OCI-LY3 (cell line): Measurements from ENCODE around the gene CAMK2B.

ENCODE experiments used
- H2AFZ ChIP-seq: fragments of 200-600, 300-600 bp; shearing (Covaris generic); 2 replicates; pipeline ENCODE4 v1.6.0; 2014; ENCODE audit warnings: antibody characterized with exemption, low read depth, low read length
- H3K27ac ChIP-seq: fragments of 200-600, 300-600 bp; sonication (generic); 2 replicates; pipeline ENCODE4 v1.5.1; 2014; ENCODE audit warnings: mild to moderate bottlenecking, low read length, moderate library complexity, mixed read lengths
- H3K27me3 ChIP-seq: fragments of 200-600, 300-600 bp; sonication (generic); 2 replicates; pipeline ENCODE4 v1.6.1; 2014; ENCODE audit warnings: low read depth, low read length, mixed read lengths
- H3K36me3 ChIP-seq: fragments of 200-600, 300-600 bp; sonication (generic); replicated peaks from 2 replicates; pipeline ENCODE3; 2014; ENCODE audit warnings: low read depth, low read length, mixed read lengths
- H3K4me1 ChIP-seq: fragments of 300-600, 200-600 bp; sonication (generic); 2 replicates; pipeline ENCODE4 v1.6.1; 2014; ENCODE audit warnings: low read length, mixed read lengths
- H3K4me2 ChIP-seq: fragments of 200-600, 300-600 bp; sonication (generic); 2 replicates; pipeline ENCODE4 v1.6.1; 2014; ENCODE audit warnings: low read length, mixed read lengths
- H3K4me3 ChIP-seq: fragments of 300-600, 200-600 bp; sonication (generic); 2 replicates; pipeline ENCODE4 v1.5.1; 2014; ENCODE audit warnings: antibody characterized with exemption, mild to moderate bottlenecking, low read length, moderate library complexity
- H3K79me2 ChIP-seq: fragments of 300-600, 200-600 bp; shearing (Covaris generic); 2 replicates; pipeline ENCODE4 v1.6.1; 2014; ENCODE audit warnings: mild to moderate bottlenecking, low read length, mixed read lengths
- H3K9ac ChIP-seq: fragments of 300-600, 200-600 bp; shearing (Covaris generic); 2 replicates; pipeline ENCODE4 v1.6.0; 2014; ENCODE audit warnings: mild to moderate bottlenecking, low read length, moderate library complexity
- H3K9me3 ChIP-seq: fragments of 200-600, 300-600 bp; shearing (Covaris generic); 2 replicates; pipeline ENCODE4 v1.6.1; 2014; ENCODE audit warnings: low read length, mixed read lengths; ENCODE audit not compliant: insufficient read depth
- H4K20me1 ChIP-seq: fragments of 200-600, 300-600 bp; sonication (generic); 2 replicates; pipeline ENCODE4 v1.6.1; 2016; ENCODE audit warnings: low read length, mixed read lengths; ENCODE audit not compliant: insufficient read depth
- CTCF ChIP-seq: fragments of 200-600, 300-600 bp; sonication (generic); IDR thresholded peaks from 2 replicates; pipeline ENCODE4 v1.5.1; 2014; ENCODE audit warnings: antibody characterized with exemption, low read length, low read depth
- EZH2phosphoT487 ChIP-seq: fragments of 200-600 bp; shearing (Covaris generic); IDR thresholded peaks from 2 replicates; pipeline ENCODE4 v1.6.1; 2018; ENCODE audit warnings: antibody characterized with exemption, mixed run types, low read depth

Gene CAMK2B

GRCh38 chr7:44335184-44335583 lies 9.8 kb upstream of the CAMK2B start:
- Histone ChIP-seq H3K4me2 (no peak overlapping the region), H3K9ac (no peak overlapping the region), H3K27ac (no peak overlapping the region), H3K4me1 (peaks cover 8% of the 10 kb centered on the region), H3K36me3 (peaks cover 3% of the 10 kb centered on the region), H2AFZ (no peak overlapping the region), H3K4me3 (no peak overlapping the region), H3K79me2 (no peaks in the 10 kb centered on the region), H3K27me3 (no peaks in the 10 kb centered on the region), H4K20me1 (no peaks in the 10 kb centered on the region), H3K9me3 (peaks cover 12% of the 10 kb centered on the region; the same call in 1 of the 2 replicates)
- TF ChIP-seq EZH2phosphoT487: no peak
- no peak for TF ChIP-seq CTCF

- no peak overlapping the region for H2AFZ ChIP-seq
- H3K9ac ChIP-seq: no peak overlapping the region
- H3K27ac ChIP-seq: no peak overlapping the region
- H3K79me2 ChIP-seq: no peaks in the 10 kb centered on the region
- peaks cover 12% of the 10 kb centered on the region; the same call in 1 of the 2 replicates for H3K9me3 ChIP-seq
- H3K27me3 ChIP-seq: no peaks in the 10 kb centered on the region
- no peaks in the 10 kb centered on the region for H4K20me1 ChIP-seq
- peaks cover 8% of the 10 kb centered on the region for H3K4me1 ChIP-seq
- peaks cover 3% of the 10 kb centered on the region for H3K36me3 ChIP-seq
- TF ChIP-seq EZH2phosphoT487: no peak
- no peak for TF ChIP-seq CTCF
- no peak overlapping the region for H3K4me3 ChIP-seq
- no peak overlapping the region for H3K4me2 ChIP-seq
These were observed 9.3 kb upstream of the CAMK2B start for GRCh38 chr7:44334734-44335097.

DNA sequence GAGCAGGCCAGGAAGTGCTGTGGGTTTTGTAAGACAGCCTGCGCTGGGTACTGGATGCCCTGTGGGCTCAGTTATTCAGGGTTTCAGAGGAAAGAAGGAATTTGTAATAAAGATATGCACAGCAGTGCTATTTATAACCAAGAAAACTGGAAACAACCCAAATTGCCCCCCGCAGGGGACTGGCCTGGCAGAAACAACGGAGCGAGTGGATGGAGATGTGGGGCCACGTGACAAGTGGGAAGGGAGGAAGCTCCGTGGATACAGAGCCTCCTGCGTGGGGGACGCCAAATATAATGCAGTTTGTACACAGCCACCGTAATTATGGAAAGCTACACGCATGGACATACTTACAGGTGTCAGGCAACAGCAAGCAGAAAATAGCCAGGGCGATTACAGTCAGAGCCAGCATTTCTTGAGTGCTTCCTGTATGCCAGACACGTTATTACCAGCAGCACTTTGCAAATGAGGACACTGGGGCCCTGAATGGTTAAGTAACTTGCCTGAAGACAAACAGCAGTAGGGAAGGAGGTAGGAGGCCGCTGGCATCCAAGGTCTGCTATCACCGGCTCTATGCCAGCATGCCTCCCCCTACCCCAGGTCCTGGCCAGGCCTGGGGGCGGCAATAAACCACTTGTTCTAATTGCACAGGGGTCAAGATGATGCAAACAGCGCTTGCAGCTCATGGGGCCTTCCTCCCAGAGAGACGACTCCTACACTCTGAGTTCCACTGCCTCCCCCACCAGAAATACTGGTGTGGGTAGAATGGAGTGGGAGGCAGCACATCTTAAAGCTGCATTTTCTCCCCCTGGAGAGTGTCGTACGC lies 8.7 kb upstream of the CAMK2B start:
- Histone ChIP-seq H3K27me3 (no peaks in the 10 kb centered on the region), H3K36me3 (peaks cover 3% of the 10 kb centered on the region), H3K4me1 (peaks cover 7% of the 10 kb centered on the region), H2AFZ (no peak overlapping the region), H3K79me2 (no peaks in the 10 kb centered on the region), H3K4me3 (no peak overlapping the region), H3K9ac (no peak overlapping the region), H3K4me2 (no peak overlapping the region), H3K27ac (no peak overlapping the region), H3K9me3 (peaks cover 12% of the 10 kb centered on the region; the same call in 1 of the 2 replicates), H4K20me1 (no peaks in the 10 kb centered on the region)
- TF ChIP-seq EZH2phosphoT487: no peak
- TF ChIP-seq CTCF: no peak

GRCh38 chr7:44331682-44332081 lies 6.3 kb upstream of the CAMK2B start:
- TF ChIP-seq CTCF (no peak), EZH2phosphoT487 (no peak)
- no peaks in the 10 kb centered on the region for H3K27me3 ChIP-seq
- no peaks in the 10 kb centered on the region for H3K9me3 ChIP-seq
- no peaks in the 10 kb centered on the region for H3K79me2 ChIP-seq
- no peaks in the 10 kb centered on the region for H3K36me3 ChIP-seq
- H2AFZ ChIP-seq: no peak overlapping the region
- H3K9ac ChIP-seq: no peak overlapping the region
- no peaks in the 10 kb centered on the region for H3K4me1 ChIP-seq
- no peak overlapping the region for H3K4me3 ChIP-seq
- no peaks in the 10 kb centered on the region for H4K20me1 ChIP-seq
- no peak overlapping the region for H3K4me2 ChIP-seq
- no peak overlapping the region for H3K27ac ChIP-seq
